Natural killer cell (primary cell): ENCODE results near the gene GALNS. TPM values are rescaled to one million over a fixed set of nuclear protein-coding genes. Genes with fewer than 3 reads are reported as not detected.

Source experiments
- ATAC-seq, 3 donors: fragments of 150-1000 bp in 2 of 3; fragments of 200-7000 bp in 1 of 3; cut with Tn5 transposase; 1 replicate in 1 of 3; 2 replicates in 2 of 3; pipeline ENCODE4 v1.10.0; 2021; ENCODE audit warnings: mild to moderate bottlenecking in 2 of 3, moderate library complexity in 2 of 3
- DNase-seq, 2 donors: peaks; one replicate each; pipeline versions ENCODE4 v3.0.0 to v3.0.0-alpha.2; 2013 to 2021; ENCODE audit warnings: mixed read lengths in 1 of 2
- H3K27ac ChIP-seq: one replicate; pipeline ENCODE4 v1.5.1; 2013; ENCODE audit warnings: mild to moderate bottlenecking, low read length
- H3K27me3 ChIP-seq: one replicate; pipeline ENCODE4 v1.6.1; 2013; ENCODE audit warnings: low read length; ENCODE audit not compliant: control insufficient read depth, insufficient read depth
- H3K36me3 ChIP-seq: one replicate; pipeline ENCODE4 v1.6.1; 2013; ENCODE audit warnings: low read length; ENCODE audit not compliant: control insufficient read depth, insufficient read depth
- H3K4me1 ChIP-seq: one replicate; pipeline ENCODE4 v1.6.1; 2013; ENCODE audit warnings: low read length; ENCODE audit not compliant: control insufficient read depth, insufficient read depth
- H3K4me3 ChIP-seq: one replicate; pipeline ENCODE4 v1.5.1; 2013; ENCODE audit warnings: low read length
- H3K9me3 ChIP-seq: one replicate; pipeline ENCODE4 v1.6.1; 2013; ENCODE audit warnings: low read length; ENCODE audit not compliant: control insufficient read depth, insufficient read depth
- H3K27ac Mint-ChIP-seq, 2 donors: one replicate each; pipeline ENCODE4 v1.8.0; 2022; ENCODE audit warnings: mild to moderate bottlenecking in 2 of 2, mixed read lengths in 2 of 2, moderate library complexity in 1 of 2
- H3K27me3 Mint-ChIP-seq, 2 donors: one replicate each; pipeline ENCODE4 v1.8.0; 2022; ENCODE audit warnings: low read depth in 2 of 2, mixed read lengths in 2 of 2
- H3K36me3 Mint-ChIP-seq: one replicate; pipeline ENCODE4 v1.8.0; 2022; ENCODE audit warnings: mixed read lengths
- H3K4me1 Mint-ChIP-seq, 2 donors: one replicate each; pipeline ENCODE4 v1.8.0; 2022; ENCODE audit warnings: mixed read lengths in 2 of 2
- H3K4me3 Mint-ChIP-seq: one replicate; pipeline ENCODE4 v1.8.0; 2022; ENCODE audit warnings: mild to moderate bottlenecking, moderate library complexity, mixed read lengths
- H3K9me3 Mint-ChIP-seq, 2 donors: one replicate each; pipeline ENCODE4 v1.8.0; 2022; ENCODE audit warnings: mixed read lengths in 2 of 2
- WGBS: methylation state at CpG from one replicate; pipeline ENCODE4 v1.1.7; 2013; ENCODE audit warnings: missing lambda C conversion rate; ENCODE audit not compliant: insufficient coverage; 5-methylcytosine and 5-hydroxymethylcytosine counted together
- intact Hi-C: fragments of 100-400 bp; cut with micrococcal nuclease; formaldehyde crosslinking; loops from one replicate; pipeline ENCODE4 v1.14.2; 2022
- total RNA-seq, 4 donors: library from RNA; stranded (reverse); fragments of 120-200 nt in 1 of 4; gene quantifications; one replicate each; pipeline versions ENCODE4 v1.2.3 to v1.2.4, GENCODE V29; 2013 to 2022
- TF ChIP-seq, protein P1 (sequence below): fragments of 200-600 bp; IDR thresholded peaks from one replicate; pipeline ENCODE4 v1.8.0; 2022; ENCODE audit warnings: antibody characterized with exemption

The GALNS gene
- total RNA-seq, 3 donors from 2014 or later (not counting 1 experiment from before 2014, with no cell fraction given) = 58.1 to 75.8 (median 65.7) TPM

DNA sequence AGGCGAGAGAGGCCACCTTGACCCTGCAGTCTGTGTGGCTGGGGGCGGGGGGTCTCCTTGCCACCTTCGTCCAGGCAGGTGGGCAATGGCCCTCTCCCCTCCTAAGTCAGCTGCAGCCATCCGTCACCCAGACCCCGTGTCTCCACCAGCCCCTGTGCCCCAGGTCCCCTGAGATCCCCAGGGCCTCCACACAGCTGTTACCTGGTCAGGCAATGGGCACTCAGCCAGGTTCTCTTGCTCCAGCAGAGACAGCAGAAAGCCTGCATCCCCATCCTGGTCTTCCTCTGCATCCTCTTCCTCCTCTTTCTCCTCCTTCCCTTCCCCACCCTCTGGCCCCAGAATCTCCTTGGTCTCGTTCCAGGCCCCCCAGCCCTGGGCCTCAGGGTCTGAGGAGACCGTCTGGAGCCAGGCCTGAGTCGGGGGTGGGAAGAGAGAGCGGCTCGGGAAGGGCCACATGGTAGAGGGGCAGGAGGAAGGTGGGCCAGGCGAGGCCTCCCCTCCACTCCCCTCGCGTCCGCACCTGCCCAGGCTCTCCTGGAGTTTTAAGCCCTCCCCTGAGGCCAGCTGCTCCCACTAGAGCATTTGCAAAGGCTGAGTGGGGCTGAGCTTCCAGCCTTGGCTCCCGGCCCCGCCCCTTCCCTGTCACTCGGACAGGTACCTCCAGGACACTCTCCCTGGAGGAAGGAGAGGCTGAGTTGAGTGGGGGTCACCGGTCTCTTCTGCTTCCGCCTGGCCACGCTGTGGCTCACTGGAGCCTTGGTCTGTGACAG lies 9.6 kb upstream of the GALNS start, which contains the start of gene PABPN1L:
TSS of gene PABPN1L (minus strand) at position 510 of the 770 bp plus-strand sequence. CDS start at position 456, 54 bp downstream.
- intact Hi-C loops = no loop called here
- Histone ChIP-seq H3K36me3 (peaks cover 3% of the 10 kb centered on the region), H3K4me1 (no peaks in the 10 kb centered on the region), H3K27me3 (peaks cover 6% of the 10 kb centered on the region), H3K9me3 (no peaks in the 10 kb centered on the region), H3K27ac (no peak within 1 kb of the TSS), H3K4me3 (no peak within 1 kb of the TSS)
- TF ChIP-seq, protein P1, sequence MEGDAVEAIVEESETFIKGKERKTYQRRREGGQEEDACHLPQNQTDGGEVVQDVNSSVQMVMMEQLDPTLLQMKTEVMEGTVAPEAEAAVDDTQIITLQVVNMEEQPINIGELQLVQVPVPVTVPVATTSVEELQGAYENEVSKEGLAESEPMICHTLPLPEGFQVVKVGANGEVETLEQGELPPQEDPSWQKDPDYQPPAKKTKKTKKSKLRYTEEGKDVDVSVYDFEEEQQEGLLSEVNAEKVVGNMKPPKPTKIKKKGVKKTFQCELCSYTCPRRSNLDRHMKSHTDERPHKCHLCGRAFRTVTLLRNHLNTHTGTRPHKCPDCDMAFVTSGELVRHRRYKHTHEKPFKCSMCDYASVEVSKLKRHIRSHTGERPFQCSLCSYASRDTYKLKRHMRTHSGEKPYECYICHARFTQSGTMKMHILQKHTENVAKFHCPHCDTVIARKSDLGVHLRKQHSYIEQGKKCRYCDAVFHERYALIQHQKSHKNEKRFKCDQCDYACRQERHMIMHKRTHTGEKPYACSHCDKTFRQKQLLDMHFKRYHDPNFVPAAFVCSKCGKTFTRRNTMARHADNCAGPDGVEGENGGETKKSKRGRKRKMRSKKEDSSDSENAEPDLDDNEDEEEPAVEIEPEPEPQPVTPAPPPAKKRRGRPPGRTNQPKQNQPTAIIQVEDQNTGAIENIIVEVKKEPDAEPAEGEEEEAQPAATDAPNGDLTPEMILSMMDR = no peak
- ATAC-seq (no peak), DNase-seq (no peak)
- no peaks in the 10 kb centered on the region for H3K36me3 Mint-ChIP-seq
- no peak within 1 kb of the TSS for H3K4me3 Mint-ChIP-seq
- peaks cover 9 to 13% of the 10 kb centered on the region in 2 donors for H3K27me3 Mint-ChIP-seq
- no peaks in the 10 kb centered on the region for H3K9me3 Mint-ChIP-seq
- no peak within 1 kb of the TSS for H3K27ac Mint-ChIP-seq
- H3K4me1 Mint-ChIP-seq = no peaks in the 10 kb centered on the region
- 83% methylated on average over 20 of the region's 20 CpGs for WGBS

DNA sequence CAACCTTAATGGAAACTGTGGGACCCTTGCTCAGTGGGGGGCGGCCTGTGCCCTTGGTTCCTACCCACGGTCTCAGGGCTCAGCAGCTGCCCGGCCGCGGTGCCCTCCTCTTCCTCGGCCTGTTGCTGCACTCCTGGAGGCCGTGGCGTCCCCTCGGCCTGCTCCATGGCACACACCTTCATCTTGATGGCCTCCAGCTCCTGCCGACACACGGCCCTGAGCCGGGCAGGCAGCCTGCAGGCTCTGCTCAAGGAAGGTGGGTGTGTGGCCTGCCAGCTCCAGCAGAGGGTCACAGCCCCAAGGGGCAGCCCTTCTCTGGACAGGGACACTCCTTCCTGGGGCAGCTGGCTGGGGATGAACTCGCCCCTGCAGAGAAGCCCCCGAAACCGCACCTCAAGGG lies 9.0 kb upstream of the GALNS start:
- Mint-ChIP-seq H3K27me3 (peaks cover 3 to 8% of the 10 kb centered on the region in 2 donors), H3K9me3 (no peaks in the 10 kb centered on the region), H3K4me1 (no peaks in the 10 kb centered on the region), H3K4me3 (no peak overlapping the region), H3K36me3 (no peaks in the 10 kb centered on the region), H3K27ac (no peak overlapping the region)
- H3K36me3 ChIP-seq = peaks cover 9% of the 10 kb centered on the region
- peaks cover 3% of the 10 kb centered on the region for H3K27me3 ChIP-seq
- 90% methylated on average over 15 of the region's 15 CpGs for WGBS
- DNase-seq = no peak
- H3K4me3 ChIP-seq = no peak overlapping the region
- H3K4me1 ChIP-seq = no peaks in the 10 kb centered on the region
- no peak for ATAC-seq
- intact Hi-C loops = no loop called here
- H3K9me3 ChIP-seq = no peaks in the 10 kb centered on the region
- TF ChIP-seq, protein P1 = no peak
- no peak overlapping the region for H3K27ac ChIP-seq

DNA sequence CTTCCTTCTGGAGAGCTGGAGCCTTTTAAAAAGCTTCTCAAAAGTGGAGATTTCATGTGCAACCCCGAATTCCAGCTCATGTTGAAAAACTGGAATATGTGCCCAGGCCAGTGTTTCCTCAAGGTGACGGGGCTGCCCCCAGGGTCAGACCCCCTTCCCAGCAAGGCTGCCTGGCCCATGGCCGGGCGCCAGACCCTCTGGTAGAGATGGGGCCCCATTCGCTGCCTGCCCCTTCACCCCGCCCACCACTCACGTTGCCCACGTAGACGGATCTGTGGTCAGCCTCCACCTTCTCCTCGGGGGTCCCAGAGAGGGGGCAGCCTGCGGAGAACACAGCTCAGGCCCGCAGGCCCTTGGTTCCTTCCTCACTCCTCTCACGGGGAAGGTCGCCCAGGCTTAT lies 8.6 kb upstream of the GALNS start:
- no peaks in the 10 kb centered on the region for H3K27me3 ChIP-seq
- H3K27ac ChIP-seq = no peak overlapping the region
- Mint-ChIP-seq H3K4me3 (no peak overlapping the region), H3K9me3 (no peaks in the 10 kb centered on the region), H3K4me1 (no peaks in the 10 kb centered on the region), H3K27me3 (peaks cover 0 to 5% of the 10 kb centered on the region in 2 donors), H3K27ac (no peak overlapping the region), H3K36me3 (no peaks in the 10 kb centered on the region)
- no peak for ATAC-seq
- TF ChIP-seq, protein P1 = no peak
- intact Hi-C loops = no loop called here
- H3K36me3 ChIP-seq = peaks cover 13% of the 10 kb centered on the region
- WGBS = 84% methylated on average over 14 of the region's 14 CpGs
- no peaks in the 10 kb centered on the region for H3K9me3 ChIP-seq
- H3K4me1 ChIP-seq = no peaks in the 10 kb centered on the region
- H3K4me3 ChIP-seq = no peak overlapping the region
- DNase-seq = no peak
